Measurements from ENCODE around the gene DNAH2.

Gene DNAH2

DNA sequence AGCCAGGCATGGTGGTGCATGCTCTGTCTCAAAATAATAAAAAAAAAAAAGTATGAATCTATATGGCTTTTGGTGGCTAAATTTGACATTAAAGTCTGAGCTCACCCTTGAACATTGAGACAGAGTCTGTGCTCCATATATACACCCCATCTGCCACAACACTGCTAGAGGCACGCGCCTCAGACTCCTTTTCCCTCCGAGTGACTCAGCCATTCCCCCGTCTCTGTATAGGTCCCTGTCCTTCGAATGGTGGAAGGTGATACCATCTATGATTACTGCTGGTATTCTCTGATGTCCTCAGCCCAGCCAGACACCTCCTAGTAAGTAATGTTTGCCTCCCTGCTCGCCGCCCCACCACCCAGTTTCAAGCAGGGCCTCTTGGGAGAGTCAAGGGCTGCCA is 17.0 kb upstream of the DNAH2 start:
- TF ChIP-seq, protein P1, sequence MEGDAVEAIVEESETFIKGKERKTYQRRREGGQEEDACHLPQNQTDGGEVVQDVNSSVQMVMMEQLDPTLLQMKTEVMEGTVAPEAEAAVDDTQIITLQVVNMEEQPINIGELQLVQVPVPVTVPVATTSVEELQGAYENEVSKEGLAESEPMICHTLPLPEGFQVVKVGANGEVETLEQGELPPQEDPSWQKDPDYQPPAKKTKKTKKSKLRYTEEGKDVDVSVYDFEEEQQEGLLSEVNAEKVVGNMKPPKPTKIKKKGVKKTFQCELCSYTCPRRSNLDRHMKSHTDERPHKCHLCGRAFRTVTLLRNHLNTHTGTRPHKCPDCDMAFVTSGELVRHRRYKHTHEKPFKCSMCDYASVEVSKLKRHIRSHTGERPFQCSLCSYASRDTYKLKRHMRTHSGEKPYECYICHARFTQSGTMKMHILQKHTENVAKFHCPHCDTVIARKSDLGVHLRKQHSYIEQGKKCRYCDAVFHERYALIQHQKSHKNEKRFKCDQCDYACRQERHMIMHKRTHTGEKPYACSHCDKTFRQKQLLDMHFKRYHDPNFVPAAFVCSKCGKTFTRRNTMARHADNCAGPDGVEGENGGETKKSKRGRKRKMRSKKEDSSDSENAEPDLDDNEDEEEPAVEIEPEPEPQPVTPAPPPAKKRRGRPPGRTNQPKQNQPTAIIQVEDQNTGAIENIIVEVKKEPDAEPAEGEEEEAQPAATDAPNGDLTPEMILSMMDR (IDR thresholded peaks at IDR 0.05) = no peak
- Histone ChIP-seq H3K27me3 (peaks cover 27% of the 10 kb centered on the region), H3K9me3 (no peaks in the 10 kb centered on the region), H3K36me3 (peaks cover 26% of the 10 kb centered on the region), H3K4me1 (ENCODE audit: control insufficient read depth in 1 of 2, insufficient read depth in 1 of 2, low read depth in 1 of 2, low read length in 1 of 2) (no peaks in the 10 kb centered on the region), H3K4me3 (ENCODE audit: low read depth in 1 of 2, low read length in 1 of 2) (no peak overlapping the region), H3K27ac (no peak overlapping the region)

DNA sequence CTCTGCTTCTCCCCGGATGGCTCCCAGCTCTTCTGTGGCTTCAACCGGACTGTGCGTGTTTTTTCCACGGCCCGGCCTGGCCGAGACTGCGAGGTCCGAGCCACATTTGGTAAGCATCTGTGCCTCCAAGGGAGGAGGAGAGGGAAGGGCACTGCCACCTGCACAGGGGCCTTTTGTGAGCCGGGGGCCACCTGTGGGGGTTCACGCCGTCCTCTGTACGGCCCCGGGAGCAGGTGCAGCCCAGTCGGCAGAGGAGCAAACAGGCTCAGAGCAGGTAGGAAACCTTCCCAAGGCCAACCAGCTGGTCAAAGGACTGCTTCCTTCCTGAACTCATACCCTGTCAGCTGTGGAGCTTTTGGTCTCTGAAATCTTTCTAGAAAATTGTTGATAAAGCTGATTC is 15.9 kb upstream of the DNAH2 start:
- H3K36me3 ChIP-seq = peaks cover 26% of the 10 kb centered on the region
- H3K27me3 ChIP-seq = peaks cover 39% of the 10 kb centered on the region
- no peak overlapping the region for H3K4me3 ChIP-seq (ENCODE audit: low read depth in 1 of 2, low read length in 1 of 2)
- H3K4me1 ChIP-seq (ENCODE audit: control insufficient read depth in 1 of 2, insufficient read depth in 1 of 2, low read depth in 1 of 2, low read length in 1 of 2) = no peaks in the 10 kb centered on the region
- H3K27ac ChIP-seq = no peak overlapping the region
- TF ChIP-seq, protein P1 (IDR thresholded peaks at IDR 0.05) = no peak
- no peaks in the 10 kb centered on the region for H3K9me3 ChIP-seq

DNA sequence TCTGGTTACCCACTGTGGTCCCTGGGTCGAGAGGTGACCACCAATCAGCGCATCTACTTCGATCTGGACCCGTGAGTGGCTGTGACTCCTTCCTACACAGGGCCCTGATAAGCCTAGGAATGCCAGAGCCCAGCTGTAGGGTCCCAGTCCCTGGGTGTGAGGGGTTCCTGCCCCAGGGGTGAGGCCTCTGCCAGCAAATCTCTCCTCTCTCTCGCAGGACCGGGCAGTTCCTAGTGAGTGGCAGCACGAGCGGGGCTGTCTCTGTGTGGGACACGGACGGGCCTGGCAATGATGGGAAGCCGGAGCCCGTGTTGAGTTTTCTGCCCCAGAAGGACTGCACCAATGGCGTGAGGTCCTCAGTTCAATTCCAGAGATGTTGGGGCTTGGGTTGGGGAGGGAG is 14.8 kb upstream of the DNAH2 start:
- Histone ChIP-seq H3K27me3 (peaks cover 50% of the 10 kb centered on the region), H3K36me3 (peaks cover 26% of the 10 kb centered on the region), H3K27ac (no peak overlapping the region), H3K4me1 (ENCODE audit: control insufficient read depth in 1 of 2, insufficient read depth in 1 of 2, low read depth in 1 of 2, low read length in 1 of 2) (no peaks in the 10 kb centered on the region), H3K9me3 (no peaks in the 10 kb centered on the region), H3K4me3 (ENCODE audit: low read depth in 1 of 2, low read length in 1 of 2) (no peak overlapping the region)
- TF ChIP-seq, protein P1 (IDR thresholded peaks at IDR 0.05) = no peak

DNA sequence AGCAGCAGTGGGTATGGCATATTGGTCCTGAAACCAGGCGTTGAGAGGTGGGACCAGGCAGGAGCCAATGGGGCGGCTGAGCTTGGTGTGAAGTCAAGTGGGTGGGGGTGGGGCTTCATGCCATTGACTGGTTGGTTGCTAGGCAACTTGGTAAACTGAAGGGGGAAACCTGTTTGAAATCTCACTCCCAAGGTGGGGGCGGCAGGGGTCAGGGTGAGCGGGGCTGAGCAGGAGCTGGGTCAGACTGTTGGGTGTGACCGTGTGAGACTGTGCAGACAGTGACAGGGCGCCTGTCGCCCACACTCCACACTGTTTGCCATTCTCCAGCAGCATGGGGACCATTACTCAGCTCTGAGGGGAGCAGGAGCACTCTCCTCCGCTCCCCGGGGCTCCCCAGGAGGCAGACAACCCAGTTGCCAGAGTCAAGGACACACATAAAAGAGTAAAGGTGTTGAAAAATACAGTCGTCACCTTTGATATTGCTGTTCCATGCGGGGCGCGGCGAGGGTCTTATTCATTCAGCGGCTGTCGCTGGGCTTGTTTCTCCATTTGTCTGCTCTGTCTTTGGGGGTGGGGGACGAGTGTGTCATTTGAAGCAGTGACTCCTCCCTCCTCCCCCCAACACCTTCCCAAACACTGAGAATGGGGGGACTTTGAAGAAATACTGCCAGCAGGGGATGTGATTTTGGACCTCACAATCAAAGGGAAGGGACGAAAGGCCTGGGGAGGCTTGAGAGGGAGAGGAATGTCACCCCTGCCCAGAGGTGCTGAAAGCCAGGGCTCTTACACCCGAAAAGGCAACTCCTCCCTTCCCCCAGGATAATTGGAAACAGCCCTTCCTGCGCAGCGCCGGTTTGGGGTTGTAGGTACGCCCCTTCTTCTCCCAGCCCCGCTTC is 13.7 kb upstream of the DNAH2 start:
- Histone ChIP-seq H3K9me3 (no peaks in the 10 kb centered on the region), H3K27me3 (peaks cover 60% of the 10 kb centered on the region), H3K4me3 (ENCODE audit: low read depth in 1 of 2, low read length in 1 of 2) (no peak overlapping the region), H3K27ac (no peak overlapping the region), H3K36me3 (peaks cover 26% of the 10 kb centered on the region), H3K4me1 (ENCODE audit: control insufficient read depth in 1 of 2, insufficient read depth in 1 of 2, low read depth in 1 of 2, low read length in 1 of 2) (no peaks in the 10 kb centered on the region)
- TF ChIP-seq, protein P1 (IDR thresholded peaks at IDR 0.05) = no peak

DNA sequence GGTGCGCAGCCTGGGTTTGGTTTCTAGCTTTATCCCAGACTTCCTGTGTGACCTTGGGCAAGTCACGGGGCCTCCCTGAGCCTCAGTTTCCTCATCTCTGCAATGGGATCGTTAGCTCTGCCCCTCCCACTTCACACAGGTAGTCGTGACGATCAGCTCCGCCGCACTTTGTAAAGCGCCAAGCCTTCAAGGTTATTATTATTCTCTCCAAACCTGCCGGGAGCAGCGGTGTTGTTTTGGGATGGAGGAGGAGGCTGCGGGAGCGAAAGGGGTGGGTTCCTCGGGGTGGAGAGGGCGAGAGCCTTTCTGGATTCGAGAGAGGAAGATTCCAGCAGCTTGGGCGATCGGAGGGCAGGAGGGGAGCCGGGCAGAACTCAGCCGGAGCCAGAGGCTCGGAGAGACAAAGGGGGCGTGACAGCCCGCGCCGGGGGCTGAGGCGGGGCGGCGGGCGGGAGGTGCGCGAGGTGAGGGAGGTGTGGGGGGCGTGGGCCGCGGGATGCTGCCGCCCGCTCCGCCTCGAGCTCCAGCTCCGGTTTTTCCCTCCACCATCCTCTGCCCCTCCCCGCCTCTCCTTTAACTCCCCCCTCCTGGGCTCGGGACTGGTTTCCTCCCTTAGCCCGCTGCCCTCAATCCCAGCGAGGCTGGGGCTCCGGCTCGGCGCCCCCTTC is 12.8 kb upstream of the DNAH2 start, which contains the start of gene EFNB3:
Gene EFNB3, plus strand, starts transcription at position 602 of the 668 bp plus-strand sequence. CDS start 397 bp downstream, outside the sequence.
- Histone ChIP-seq H3K4me3 (ENCODE audit: low read depth in 1 of 2, low read length in 1 of 2) (no peak within 1 kb of the TSS), H3K27me3 (peaks cover 66% of the 10 kb centered on the region), H3K36me3 (peaks cover 26% of the 10 kb centered on the region), H3K27ac (no peak within 1 kb of the TSS), H3K4me1 (ENCODE audit: control insufficient read depth in 1 of 2, insufficient read depth in 1 of 2, low read depth in 1 of 2, low read length in 1 of 2) (no peaks in the 10 kb centered on the region), H3K9me3 (no peaks in the 10 kb centered on the region)
- TF ChIP-seq, protein P1 (IDR thresholded peaks at IDR 0.05) = no peak

All from neutrophil (primary cell).